SK-N-SH (cell line): ENCODE data around the gene DOCK3. TPM values are rescaled to one million over a fixed set of nuclear protein-coding genes. Genes with fewer than 3 reads are reported as not detected.

ENCODE experiments used
- CTCF ChIA-PET: fragments of 300-600, 350-600 bp; formaldehyde crosslinking; extraction: SDS; loops from one replicate; lab custom pipeline; 2021; lab: Yijun Ruan, JAX
- POLR2A ChIA-PET: fragments of 350-600 bp; sonication (Branson Sonifier 250); formaldehyde crosslinking; extraction: SDS; loops from one replicate; lab custom pipeline; 2020; ENCODE audit warnings: antibody characterized with exemption, inconsistent platforms; lab: Yijun Ruan, JAX
- DNase-seq: peaks from one replicate; pipeline ENCODE4 v3.0.0; 2012
- H2AFZ ChIP-seq: fragments of 200-600 bp; sonication (generic); 2 replicates; pipeline ENCODE4 v1.8.1; 2016; ENCODE audit warnings: antibody characterized with exemption, mild to moderate bottlenecking, low read depth
- H3F3A ChIP-seq: fragments of 200-600 bp; sonication (generic); replicated peaks from 2 replicates; pipeline ENCODE3; 2016; ENCODE audit warnings: antibody characterized with exemption, mild to moderate bottlenecking; ENCODE audit not compliant: insufficient read depth
- H3K27ac ChIP-seq, 2 experiments: fragments of 200-500 bp in 1 of 2; fragments of 200-600 bp in 1 of 2; sonication (Bioruptor generic) in 1 of 2; sonication (generic), shearing (Covaris generic) in 1 of 2; 2 replicates each; pipeline versions ENCODE4 v1.5.1 to v1.6.1; 2014 to 2016; ENCODE audit warnings: low read depth in 2 of 2, inconsistent platforms in 1 of 2, low read length in 1 of 2, mild to moderate bottlenecking in 1 of 2, mixed read lengths in 1 of 2
- H3K27me3 ChIP-seq: fragments of 200-600 bp; sonication (generic), shearing (Covaris generic); 2 replicates; pipeline ENCODE4 v1.6.1; 2016; ENCODE audit warnings: mixed run types; ENCODE audit not compliant: insufficient read depth
- H3K36me3 ChIP-seq, 2 experiments: fragments of 200-500 bp in 1 of 2; fragments of 200-600 bp in 1 of 2; sonication (Bioruptor generic) in 1 of 2; sonication (generic) in 1 of 2; replicated peaks in 1 of 2; 2 replicates each; pipeline versions ENCODE3 to v1.5.1; 2014 to 2016; ENCODE audit warnings: low read length in 1 of 2, mild to moderate bottlenecking in 1 of 2; ENCODE audit not compliant: insufficient read depth in 2 of 2, control insufficient read depth in 1 of 2
- H3K4me1 ChIP-seq, 2 experiments: fragments of 200-500 bp in 1 of 2; fragments of 200-600 bp in 1 of 2; sonication (Bioruptor generic) in 1 of 2; sonication (generic), shearing (Covaris generic) in 1 of 2; 2 replicates each; pipeline versions ENCODE4 v1.5.1 to v1.6.1; 2014 to 2016; ENCODE audit warnings: low read depth in 1 of 2, low read length in 1 of 2, mixed run types in 1 of 2; ENCODE audit not compliant: insufficient read depth in 2 of 2, control insufficient read depth in 1 of 2
- H3K4me2 ChIP-seq: fragments of 200-600 bp; sonication (generic), shearing (Covaris generic); 2 replicates; pipeline ENCODE4 v1.6.1; 2017; ENCODE audit warnings: mixed run types
- H3K4me3 ChIP-seq, 2 experiments: fragments of 200-500 bp in 1 of 2; fragments of 200-600 bp in 1 of 2; sonication (Bioruptor generic) in 1 of 2; sonication (generic), shearing (Covaris generic) in 1 of 2; 2 replicates each; pipeline versions ENCODE4 v1.5.1 to v1.8.1; 2014 to 2016; ENCODE audit warnings: low read depth in 2 of 2, inconsistent platforms in 1 of 2, low read length in 1 of 2, mild to moderate bottlenecking in 1 of 2, mixed read lengths in 1 of 2, moderate library complexity in 1 of 2
- H3K79me2 ChIP-seq: fragments of 200-600 bp; sonication (generic); 2 replicates; pipeline ENCODE4 v1.8.1; 2017; ENCODE audit warnings: mild to moderate bottlenecking; ENCODE audit not compliant: insufficient read depth
- H3K9ac ChIP-seq: fragments of 200-600 bp; sonication (generic); 2 replicates; pipeline ENCODE4 v1.6.1; 2017; ENCODE audit warnings: mixed run types
- H3K9me2 ChIP-seq: fragments of 200-600 bp; sonication (generic); 2 replicates; pipeline ENCODE4 v1.6.1; 2017; ENCODE audit warnings: mixed run types
- H3K9me3 ChIP-seq: fragments of 200-600 bp; sonication (generic); 2 replicates; pipeline ENCODE4 v1.6.1; 2017; ENCODE audit warnings: mixed run types, mild to moderate bottlenecking, moderate library complexity
- H4K20me1 ChIP-seq: fragments of 200-600 bp; sonication (generic); 2 replicates; pipeline ENCODE4 v1.6.1; 2017; ENCODE audit warnings: mild to moderate bottlenecking, mixed run types; ENCODE audit not compliant: insufficient read depth
- CHD2 ChIP-seq: fragments of 150-350 bp; IDR thresholded peaks from 2 replicates; pipeline ENCODE4 v1.6.1; 2018; ENCODE audit warnings: low read length; ENCODE audit not compliant: partially characterized antibody
- EP300 ChIP-seq, 2 experiments: IDR thresholded peaks; 2 replicates each; pipeline versions ENCODE4 v1.4.0 to v1.6.1; 2012; ENCODE audit warnings: borderline replicate concordance in 1 of 2, low read depth in 1 of 2, low read length in 1 of 2
- EZH2phosphoT487 ChIP-seq: fragments of 200-600 bp; sonication (generic); IDR thresholded peaks from 2 replicates; pipeline ENCODE4 v1.6.1; 2017; ENCODE audit warnings: low read depth, mixed run types, mild to moderate bottlenecking, antibody characterized with exemption, moderate library complexity, borderline replicate concordance
- GABPA ChIP-seq: IDR thresholded peaks from 2 replicates; pipeline ENCODE4 v1.4.0; 2012; ENCODE audit warnings: low read depth, mild to moderate bottlenecking
- JUND ChIP-seq: IDR thresholded peaks from 2 replicates; pipeline ENCODE4 v1.4.0; 2012
- MEF2A ChIP-seq: IDR thresholded peaks from 2 replicates; pipeline ENCODE4 v1.4.0; 2012; ENCODE audit warnings: low read depth, borderline replicate concordance
- MXI1 ChIP-seq: IDR thresholded peaks from 2 replicates; pipeline ENCODE4 v1.6.1; 2012; ENCODE audit warnings: mild to moderate bottlenecking, low read depth, low read length, improper control_type of control experiment
- POLR2AphosphoS5 ChIP-seq: IDR thresholded peaks from 2 replicates; pipeline ENCODE4 v1.6.1; 2012; ENCODE audit warnings: low read depth, low read length
- RAD21 ChIP-seq: IDR thresholded peaks from 2 replicates; pipeline ENCODE4 v1.6.1; 2012; ENCODE audit warnings: mild to moderate bottlenecking, low read length
- RCOR1 ChIP-seq: fragments of 150-350 bp; IDR thresholded peaks from 2 replicates; pipeline ENCODE4 v1.6.1; 2017; ENCODE audit warnings: antibody characterized with exemption, low read length
- SIN3A ChIP-seq: IDR thresholded peaks from 2 replicates; pipeline ENCODE4 v1.6.1; 2012; ENCODE audit warnings: low read depth, mild to moderate bottlenecking, low read length, moderate library complexity, borderline replicate concordance
- SMC3 ChIP-seq: IDR thresholded peaks from 2 replicates; pipeline ENCODE4 v1.6.1; 2012; ENCODE audit warnings: low read depth, low read length, improper control_type of control experiment
- TAF1 ChIP-seq: IDR thresholded peaks from 2 replicates; pipeline ENCODE4 v1.6.1; 2012; ENCODE audit warnings: low read depth, mild to moderate bottlenecking, low read length, moderate library complexity, borderline replicate concordance
- WGBS: methylation state at CpG from one replicate; pipeline ENCODE4 v1.1.6; 2017; ENCODE audit warnings: low lambda C conversion rate; 5-methylcytosine and 5-hydroxymethylcytosine counted together
- polyA plus RNA-seq, 3 experiments: library from polyadenylated mRNA; depleted of rRNA; stranded (reverse); fragments of >200 nt; gene quantifications; 2 replicates each; pipeline ENCODE4 v1.2.3, GENCODE V29; 2012
- TF ChIP-seq, protein P1 (sequence below): IDR thresholded peaks from 2 replicates; pipeline ENCODE4 v1.6.1; 2012; ENCODE audit warnings: mild to moderate bottlenecking, low read depth, low read length, moderate library complexity
- TF ChIP-seq, protein P2 (sequence below): IDR thresholded peaks from 2 replicates; pipeline ENCODE4 v1.4.0; 2012; ENCODE audit warnings: low read depth
- TF ChIP-seq, protein P3 (sequence below): fragments of 200-600 bp; sonication (generic); IDR thresholded peaks from 2 replicates; pipeline ENCODE4 v1.6.1; 2017; ENCODE audit warnings: antibody characterized with exemption, mild to moderate bottlenecking, moderate library complexity

DOCK3 gene
- polyA plus RNA-seq, 1 of the 3 experiments (the other 2 are of a cell fraction) = 0.05 TPM

DNA sequence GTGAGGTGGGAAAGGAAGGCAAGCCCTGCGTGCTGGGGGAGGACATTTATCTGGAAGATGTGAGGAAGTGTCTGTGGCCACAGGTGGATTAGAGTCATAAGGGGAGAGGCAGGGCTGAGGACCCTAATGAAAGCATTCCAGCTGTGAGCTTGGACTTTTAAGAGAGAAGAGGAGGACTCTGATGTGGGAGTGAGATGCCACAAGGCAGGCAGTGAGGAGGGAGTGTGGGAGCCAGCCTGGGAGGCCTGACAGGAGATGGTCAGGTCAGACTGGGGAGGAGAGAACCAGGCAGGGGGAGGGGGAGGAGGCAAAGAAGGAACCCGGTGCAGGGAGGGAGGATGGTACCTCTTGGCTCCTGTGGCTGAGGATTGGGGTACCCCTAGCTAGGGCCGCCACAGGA is 36.8 kb upstream of the DOCK3 start:
- 89% methylated on average over 3 of the region's 3 CpGs for WGBS
- Histone ChIP-seq H3K4me1 (peaks cover 5 to 8% of the 10 kb centered on the region in 2 experiments; a peak in 2 of 4 replicates), H3K36me3 (no peaks in the 10 kb centered on the region), H3K79me2 (no peaks in the 10 kb centered on the region), H3K9me3 (no peaks in the 10 kb centered on the region), H3K9me2 (no peaks in the 10 kb centered on the region), H3F3A (no peaks in the 10 kb centered on the region), H3K4me2 (no peak overlapping the region), H2AFZ (no peak overlapping the region), H4K20me1 (no peaks in the 10 kb centered on the region), H3K27me3 (no peaks in the 10 kb centered on the region), H3K27ac (no peak overlapping the region), H3K9ac (no peak overlapping the region), H3K4me3 (no peak overlapping the region)
- ChIA-PET CTCF (interaction anchor here (1.9 to 14.3 kb wide), 3 partner anchors 9 to 20 kb away, joined by 8 to 162 read pairs (median 8); partner anchors contain the start of gene MAPKAPK3), POLR2A (no interaction called here)
- DNase-seq = no peak
- TF ChIP-seq EP300 (IDR thresholded peaks at IDR 0.05; ENCODE audit: borderline replicate concordance in 1 of 2, low read depth in 1 of 2, low read length in 1 of 2) = no peak
- no peak for TF ChIP-seq JUND
- TF ChIP-seq POLR2AphosphoS5 = no peak
- no peak for TF ChIP-seq SIN3A
- TF ChIP-seq, protein P1, sequence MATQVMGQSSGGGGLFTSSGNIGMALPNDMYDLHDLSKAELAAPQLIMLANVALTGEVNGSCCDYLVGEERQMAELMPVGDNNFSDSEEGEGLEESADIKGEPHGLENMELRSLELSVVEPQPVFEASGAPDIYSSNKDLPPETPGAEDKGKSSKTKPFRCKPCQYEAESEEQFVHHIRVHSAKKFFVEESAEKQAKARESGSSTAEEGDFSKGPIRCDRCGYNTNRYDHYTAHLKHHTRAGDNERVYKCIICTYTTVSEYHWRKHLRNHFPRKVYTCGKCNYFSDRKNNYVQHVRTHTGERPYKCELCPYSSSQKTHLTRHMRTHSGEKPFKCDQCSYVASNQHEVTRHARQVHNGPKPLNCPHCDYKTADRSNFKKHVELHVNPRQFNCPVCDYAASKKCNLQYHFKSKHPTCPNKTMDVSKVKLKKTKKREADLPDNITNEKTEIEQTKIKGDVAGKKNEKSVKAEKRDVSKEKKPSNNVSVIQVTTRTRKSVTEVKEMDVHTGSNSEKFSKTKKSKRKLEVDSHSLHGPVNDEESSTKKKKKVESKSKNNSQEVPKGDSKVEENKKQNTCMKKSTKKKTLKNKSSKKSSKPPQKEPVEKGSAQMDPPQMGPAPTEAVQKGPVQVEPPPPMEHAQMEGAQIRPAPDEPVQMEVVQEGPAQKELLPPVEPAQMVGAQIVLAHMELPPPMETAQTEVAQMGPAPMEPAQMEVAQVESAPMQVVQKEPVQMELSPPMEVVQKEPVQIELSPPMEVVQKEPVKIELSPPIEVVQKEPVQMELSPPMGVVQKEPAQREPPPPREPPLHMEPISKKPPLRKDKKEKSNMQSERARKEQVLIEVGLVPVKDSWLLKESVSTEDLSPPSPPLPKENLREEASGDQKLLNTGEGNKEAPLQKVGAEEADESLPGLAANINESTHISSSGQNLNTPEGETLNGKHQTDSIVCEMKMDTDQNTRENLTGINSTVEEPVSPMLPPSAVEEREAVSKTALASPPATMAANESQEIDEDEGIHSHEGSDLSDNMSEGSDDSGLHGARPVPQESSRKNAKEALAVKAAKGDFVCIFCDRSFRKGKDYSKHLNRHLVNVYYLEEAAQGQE = no peak
- TF ChIP-seq TAF1 = no peak
- TF ChIP-seq MXI1 = no peak
- no peak for TF ChIP-seq RAD21
- no peak for TF ChIP-seq GABPA
- no peak for TF ChIP-seq EZH2phosphoT487
- TF ChIP-seq, protein P2, sequence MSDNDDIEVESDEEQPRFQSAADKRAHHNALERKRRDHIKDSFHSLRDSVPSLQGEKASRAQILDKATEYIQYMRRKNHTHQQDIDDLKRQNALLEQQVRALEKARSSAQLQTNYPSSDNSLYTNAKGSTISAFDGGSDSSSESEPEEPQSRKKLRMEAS = no peak
- TF ChIP-seq, protein P3, sequence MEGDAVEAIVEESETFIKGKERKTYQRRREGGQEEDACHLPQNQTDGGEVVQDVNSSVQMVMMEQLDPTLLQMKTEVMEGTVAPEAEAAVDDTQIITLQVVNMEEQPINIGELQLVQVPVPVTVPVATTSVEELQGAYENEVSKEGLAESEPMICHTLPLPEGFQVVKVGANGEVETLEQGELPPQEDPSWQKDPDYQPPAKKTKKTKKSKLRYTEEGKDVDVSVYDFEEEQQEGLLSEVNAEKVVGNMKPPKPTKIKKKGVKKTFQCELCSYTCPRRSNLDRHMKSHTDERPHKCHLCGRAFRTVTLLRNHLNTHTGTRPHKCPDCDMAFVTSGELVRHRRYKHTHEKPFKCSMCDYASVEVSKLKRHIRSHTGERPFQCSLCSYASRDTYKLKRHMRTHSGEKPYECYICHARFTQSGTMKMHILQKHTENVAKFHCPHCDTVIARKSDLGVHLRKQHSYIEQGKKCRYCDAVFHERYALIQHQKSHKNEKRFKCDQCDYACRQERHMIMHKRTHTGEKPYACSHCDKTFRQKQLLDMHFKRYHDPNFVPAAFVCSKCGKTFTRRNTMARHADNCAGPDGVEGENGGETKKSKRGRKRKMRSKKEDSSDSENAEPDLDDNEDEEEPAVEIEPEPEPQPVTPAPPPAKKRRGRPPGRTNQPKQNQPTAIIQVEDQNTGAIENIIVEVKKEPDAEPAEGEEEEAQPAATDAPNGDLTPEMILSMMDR = no peak
- TF ChIP-seq RCOR1 = no peak
- TF ChIP-seq CHD2 = no peak
- no peak for TF ChIP-seq SMC3
- no peak for TF ChIP-seq MEF2A
